ENCODE data around the gene CADPS2.

CADPS2 gene

DNA sequence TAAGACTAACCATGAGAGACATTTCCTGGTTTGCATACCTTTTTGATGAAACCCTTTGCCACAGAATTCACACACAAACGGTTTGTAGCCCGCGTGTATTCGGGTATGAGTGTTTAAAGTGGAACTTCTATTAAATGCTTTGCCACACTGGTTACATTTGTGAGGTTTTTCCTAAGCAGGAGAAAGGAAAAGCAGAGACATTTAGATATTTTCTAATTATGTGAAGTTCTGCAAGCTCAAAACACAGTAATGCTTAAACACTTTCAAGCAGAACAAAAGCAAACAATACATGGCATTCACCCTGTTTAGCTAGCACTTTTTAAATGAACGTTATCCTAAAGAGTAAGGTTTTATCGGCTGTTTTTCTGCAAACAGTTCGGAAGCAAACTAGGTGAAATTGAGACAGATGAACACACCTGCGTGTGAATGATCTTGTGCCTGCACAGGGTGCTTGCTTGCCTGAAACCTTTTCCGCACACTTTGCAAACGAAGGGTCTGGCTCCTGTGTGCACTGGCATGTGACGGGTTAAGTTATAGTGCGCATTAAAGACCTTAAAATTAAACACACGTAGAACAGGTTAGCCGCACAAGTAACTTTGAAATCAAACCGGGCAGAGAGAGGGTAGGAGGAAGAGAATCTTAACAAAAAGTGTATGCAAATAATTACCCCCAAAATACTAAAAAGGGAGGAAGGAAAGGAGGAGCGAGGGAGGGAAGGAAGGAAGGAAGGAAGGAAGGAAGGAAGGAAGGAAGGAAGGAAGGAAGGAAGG is 583.3 kb downstream of the CADPS2 start:
- DNase-seq: no peak
- Histone ChIP-seq H3K27me3 (ENCODE audit: insufficient read depth, low read depth, severe bottlenecking) (peaks cover 89% of the 10 kb centered on the region), H3K4me3 (ENCODE audit: low read depth, low read length) (no peak overlapping the region), H3K27ac (no peak overlapping the region), H3K9me3 (ENCODE audit: severe bottlenecking) (no peaks in the 10 kb centered on the region), H3K36me3 (no peaks in the 10 kb centered on the region)
- TF ChIP-seq, protein P1, sequence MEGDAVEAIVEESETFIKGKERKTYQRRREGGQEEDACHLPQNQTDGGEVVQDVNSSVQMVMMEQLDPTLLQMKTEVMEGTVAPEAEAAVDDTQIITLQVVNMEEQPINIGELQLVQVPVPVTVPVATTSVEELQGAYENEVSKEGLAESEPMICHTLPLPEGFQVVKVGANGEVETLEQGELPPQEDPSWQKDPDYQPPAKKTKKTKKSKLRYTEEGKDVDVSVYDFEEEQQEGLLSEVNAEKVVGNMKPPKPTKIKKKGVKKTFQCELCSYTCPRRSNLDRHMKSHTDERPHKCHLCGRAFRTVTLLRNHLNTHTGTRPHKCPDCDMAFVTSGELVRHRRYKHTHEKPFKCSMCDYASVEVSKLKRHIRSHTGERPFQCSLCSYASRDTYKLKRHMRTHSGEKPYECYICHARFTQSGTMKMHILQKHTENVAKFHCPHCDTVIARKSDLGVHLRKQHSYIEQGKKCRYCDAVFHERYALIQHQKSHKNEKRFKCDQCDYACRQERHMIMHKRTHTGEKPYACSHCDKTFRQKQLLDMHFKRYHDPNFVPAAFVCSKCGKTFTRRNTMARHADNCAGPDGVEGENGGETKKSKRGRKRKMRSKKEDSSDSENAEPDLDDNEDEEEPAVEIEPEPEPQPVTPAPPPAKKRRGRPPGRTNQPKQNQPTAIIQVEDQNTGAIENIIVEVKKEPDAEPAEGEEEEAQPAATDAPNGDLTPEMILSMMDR (IDR thresholded peaks at IDR 0.05; ENCODE audit: low read depth, low read length): no peak

DNA sequence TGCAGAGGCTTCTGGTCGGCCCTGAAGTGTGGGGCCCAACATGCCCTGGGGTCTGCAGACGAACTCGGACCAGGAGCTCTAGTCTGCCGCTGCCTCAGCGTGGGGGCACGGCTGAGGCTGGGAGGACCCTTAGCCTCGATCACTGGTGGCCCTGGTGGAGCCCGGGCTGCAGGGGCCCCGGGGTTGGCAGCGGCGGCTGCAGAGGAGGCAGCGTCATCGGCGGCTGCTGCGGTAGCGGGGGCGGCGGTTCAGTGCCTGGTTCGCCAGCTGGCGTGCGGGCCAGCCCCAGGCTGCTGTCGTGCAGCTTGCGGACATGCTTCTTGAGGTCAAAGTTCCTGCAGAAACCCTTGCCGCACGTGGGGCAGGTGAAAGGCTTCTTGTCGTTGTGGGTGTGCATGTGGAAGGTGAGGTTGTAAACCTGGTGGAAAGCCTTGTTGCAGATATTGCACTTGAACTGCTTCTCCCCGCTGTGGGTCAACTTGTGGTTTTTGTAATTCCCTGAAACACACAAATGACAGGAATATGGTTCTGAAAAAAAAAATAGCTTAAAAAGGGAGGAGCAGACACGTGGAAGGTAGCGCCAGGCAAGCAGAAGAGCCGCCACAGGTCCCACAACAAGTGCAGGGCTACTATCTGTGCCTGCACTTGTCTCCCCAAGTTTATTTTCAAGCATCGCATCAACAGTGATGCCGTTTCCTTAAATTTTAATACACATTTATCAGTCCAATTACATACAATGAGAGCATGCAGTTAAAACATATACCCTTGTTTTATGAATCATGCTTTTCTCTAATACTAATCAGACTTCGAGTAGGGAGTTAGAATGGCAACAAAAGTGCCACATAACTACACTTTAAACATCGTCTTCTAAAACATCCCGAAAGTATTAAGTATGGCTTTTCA is 584.2 kb downstream of the CADPS2 start:
- H3K36me3 ChIP-seq: no peaks in the 10 kb centered on the region
- no peaks in the 10 kb centered on the region for H3K9me3 ChIP-seq (ENCODE audit: severe bottlenecking)
- TF ChIP-seq, protein P1 (IDR thresholded peaks at IDR 0.05; ENCODE audit: low read depth, low read length): 0 out of 2 replicates have a peak, but pooled peaks have one; percentile 1
- H3K27me3 ChIP-seq (ENCODE audit: insufficient read depth, low read depth, severe bottlenecking): peaks cover 81% of the 10 kb centered on the region
- no peak overlapping the region for H3K27ac ChIP-seq
- no peak overlapping the region for H3K4me3 ChIP-seq (ENCODE audit: low read depth, low read length)
- no peak for DNase-seq

DNA sequence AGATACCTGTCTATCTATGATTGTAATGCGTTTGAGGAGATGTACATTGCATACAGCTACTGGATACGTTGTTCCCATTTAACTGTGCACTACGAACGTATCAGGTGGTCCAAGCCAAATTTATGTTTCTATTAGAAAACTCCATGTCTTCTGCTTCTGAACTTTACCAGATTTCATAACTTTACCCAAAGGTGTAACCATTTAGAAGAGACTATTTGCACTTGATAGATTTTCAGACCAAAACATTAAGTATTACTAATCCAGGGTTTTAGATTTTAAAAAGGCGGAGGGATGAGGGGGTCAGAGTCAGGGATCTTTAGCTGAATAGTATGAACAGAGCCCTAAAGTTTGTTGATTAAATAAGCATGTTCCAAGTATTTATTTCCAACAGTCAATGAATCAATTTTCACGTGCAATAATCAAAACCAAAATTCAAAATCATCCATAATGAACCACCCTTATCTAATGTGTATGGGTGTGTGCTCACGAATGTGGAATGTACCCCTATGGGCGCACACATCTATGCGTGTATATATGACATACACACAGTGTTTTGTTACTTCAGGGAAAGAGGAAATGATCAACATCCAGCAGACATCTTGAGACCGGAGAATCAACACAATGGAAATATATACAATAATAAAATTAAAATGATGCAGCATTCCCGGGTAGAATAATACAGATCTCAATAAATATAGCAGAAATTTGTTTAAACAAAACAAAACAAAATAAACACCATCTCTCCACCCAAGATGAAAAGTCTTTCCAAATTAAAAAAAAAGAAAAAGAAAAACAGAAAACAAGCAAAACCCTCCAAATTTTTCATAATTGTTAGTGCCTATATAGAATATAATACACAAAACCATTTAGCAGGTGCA is 585.1 kb downstream of the CADPS2 start:
- Histone ChIP-seq H3K27me3 (ENCODE audit: insufficient read depth, low read depth, severe bottlenecking) (peaks cover 71% of the 10 kb centered on the region), H3K4me3 (ENCODE audit: low read depth, low read length) (no peak overlapping the region), H3K36me3 (no peaks in the 10 kb centered on the region), H3K9me3 (ENCODE audit: severe bottlenecking) (no peaks in the 10 kb centered on the region), H3K27ac (no peak overlapping the region)
- DNase-seq: no peak
- TF ChIP-seq, protein P1 (IDR thresholded peaks at IDR 0.05; ENCODE audit: low read depth, low read length): no peak

DNA sequence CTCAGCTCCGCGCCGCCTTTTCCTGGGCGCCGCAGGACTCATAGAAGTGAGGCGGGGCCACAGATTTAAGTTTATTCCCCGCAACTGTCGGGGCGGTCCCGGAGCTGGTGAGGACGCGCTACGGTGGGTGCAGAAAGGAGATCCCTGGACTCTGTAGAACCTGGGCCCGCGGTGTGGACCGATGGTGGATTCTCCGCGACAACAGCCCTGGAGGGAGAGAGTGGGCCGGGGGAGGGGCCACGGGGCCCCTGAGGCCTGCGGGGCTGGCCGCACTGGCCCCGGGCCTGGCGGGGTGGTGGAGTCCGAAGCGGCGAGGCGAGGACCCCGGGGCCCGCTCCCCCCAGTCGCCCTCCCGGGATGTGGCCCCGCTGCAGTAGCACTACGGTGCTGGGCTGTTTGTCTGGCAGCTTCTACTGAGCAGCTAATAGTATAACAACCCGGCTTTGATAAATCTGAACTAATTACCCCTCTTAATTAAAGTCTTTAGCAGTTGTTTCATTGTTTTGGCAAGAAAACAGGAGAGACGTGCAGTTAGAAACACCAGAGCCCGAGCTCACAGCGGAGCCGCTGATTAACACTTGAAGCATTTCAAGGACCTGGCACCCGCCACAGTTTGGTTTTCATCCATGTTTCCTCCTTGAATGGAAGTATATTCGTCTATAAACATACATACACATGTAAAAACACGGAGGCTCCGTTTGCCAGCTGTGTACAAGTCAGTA is 585.9 kb downstream of the CADPS2 start:
- Histone ChIP-seq H3K9me3 (ENCODE audit: severe bottlenecking) (no peaks in the 10 kb centered on the region), H3K27me3 (ENCODE audit: insufficient read depth, low read depth, severe bottlenecking) (peaks cover 63% of the 10 kb centered on the region), H3K4me3 (ENCODE audit: low read depth, low read length) (peak overlapping the region; percentile 35), H3K36me3 (no peaks in the 10 kb centered on the region), H3K27ac (no peak overlapping the region)
- TF ChIP-seq, protein P1 (IDR thresholded peaks at IDR 0.05; ENCODE audit: low read depth, low read length): no peak
- DNase-seq: no peak

DNA sequence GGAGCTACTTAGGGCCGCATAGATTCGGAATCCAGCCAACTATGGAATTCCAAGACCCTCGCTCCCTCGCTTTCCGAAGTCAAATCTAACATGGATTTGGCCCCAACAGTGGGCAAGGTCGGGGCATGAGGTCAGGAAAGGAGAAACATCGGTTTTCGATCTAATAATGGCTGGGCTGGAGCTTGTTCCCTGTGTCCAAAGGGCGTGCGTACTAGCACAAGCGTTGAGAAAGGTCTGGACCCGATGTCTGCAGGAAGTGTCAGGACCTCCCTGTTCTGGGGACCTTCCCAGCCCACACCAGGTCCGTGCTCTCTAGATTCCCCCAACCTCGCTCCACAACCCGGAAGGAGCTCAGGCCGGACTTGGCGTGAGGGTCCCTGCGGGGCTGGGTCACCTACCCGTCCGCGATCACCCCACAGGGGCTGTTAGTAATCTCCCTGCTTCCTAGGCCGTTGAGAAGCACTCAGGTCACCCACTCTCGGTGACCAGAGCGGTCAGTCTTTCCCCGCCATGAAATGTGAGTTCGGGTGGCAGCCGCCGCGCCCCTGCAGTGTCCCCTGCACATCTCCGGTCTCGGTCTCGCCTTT is 586.5 kb downstream of the CADPS2 start:
- H3K9me3 ChIP-seq (ENCODE audit: severe bottlenecking): no peaks in the 10 kb centered on the region
- peak overlapping the region; percentile 35 for H3K4me3 ChIP-seq (ENCODE audit: low read depth, low read length)
- DNase-seq: no peak
- TF ChIP-seq, protein P1 (IDR thresholded peaks at IDR 0.05; ENCODE audit: low read depth, low read length): no peak
- no peak overlapping the region for H3K27ac ChIP-seq
- no peaks in the 10 kb centered on the region for H3K36me3 ChIP-seq
- H3K27me3 ChIP-seq (ENCODE audit: insufficient read depth, low read depth, severe bottlenecking): peaks cover 58% of the 10 kb centered on the region
